Natural killer cell (primary cell): ENCODE results near the gene TCERG1L. TPM values are rescaled to one million over a fixed set of nuclear protein-coding genes. Genes with fewer than 3 reads are reported as not detected.

Source experiments
- ATAC-seq, 3 donors: fragments of 150-1000 bp in 2 of 3; fragments of 200-7000 bp in 1 of 3; cut with Tn5 transposase; 1 replicate in 1 of 3; 2 replicates in 2 of 3; pipeline ENCODE4 v1.10.0; 2021; ENCODE audit warnings: mild to moderate bottlenecking in 2 of 3, moderate library complexity in 2 of 3
- DNase-seq, 2 donors: peaks; one replicate each; pipeline versions ENCODE4 v3.0.0 to v3.0.0-alpha.2; 2013 to 2021; ENCODE audit warnings: mixed read lengths in 1 of 2
- H3K27ac ChIP-seq: one replicate; pipeline ENCODE4 v1.5.1; 2013; ENCODE audit warnings: mild to moderate bottlenecking, low read length
- H3K27me3 ChIP-seq: one replicate; pipeline ENCODE4 v1.6.1; 2013; ENCODE audit warnings: low read length; ENCODE audit not compliant: control insufficient read depth, insufficient read depth
- H3K36me3 ChIP-seq: one replicate; pipeline ENCODE4 v1.6.1; 2013; ENCODE audit warnings: low read length; ENCODE audit not compliant: control insufficient read depth, insufficient read depth
- H3K4me1 ChIP-seq: one replicate; pipeline ENCODE4 v1.6.1; 2013; ENCODE audit warnings: low read length; ENCODE audit not compliant: control insufficient read depth, insufficient read depth
- H3K4me3 ChIP-seq: one replicate; pipeline ENCODE4 v1.5.1; 2013; ENCODE audit warnings: low read length
- H3K9me3 ChIP-seq: one replicate; pipeline ENCODE4 v1.6.1; 2013; ENCODE audit warnings: low read length; ENCODE audit not compliant: control insufficient read depth, insufficient read depth
- H3K27ac Mint-ChIP-seq, 2 donors: one replicate each; pipeline ENCODE4 v1.8.0; 2022; ENCODE audit warnings: mild to moderate bottlenecking in 2 of 2, mixed read lengths in 2 of 2, moderate library complexity in 1 of 2
- H3K27me3 Mint-ChIP-seq, 2 donors: one replicate each; pipeline ENCODE4 v1.8.0; 2022; ENCODE audit warnings: low read depth in 2 of 2, mixed read lengths in 2 of 2
- H3K36me3 Mint-ChIP-seq: one replicate; pipeline ENCODE4 v1.8.0; 2022; ENCODE audit warnings: mixed read lengths
- H3K4me1 Mint-ChIP-seq, 2 donors: one replicate each; pipeline ENCODE4 v1.8.0; 2022; ENCODE audit warnings: mixed read lengths in 2 of 2
- H3K4me3 Mint-ChIP-seq: one replicate; pipeline ENCODE4 v1.8.0; 2022; ENCODE audit warnings: mild to moderate bottlenecking, moderate library complexity, mixed read lengths
- H3K9me3 Mint-ChIP-seq, 2 donors: one replicate each; pipeline ENCODE4 v1.8.0; 2022; ENCODE audit warnings: mixed read lengths in 2 of 2
- CTCF ChIP-seq: fragments of 200-600 bp; IDR thresholded peaks from one replicate; pipeline ENCODE4 v1.8.0; 2022; ENCODE audit warnings: antibody characterized with exemption
- WGBS: methylation state at CpG from one replicate; pipeline ENCODE4 v1.1.7; 2013; ENCODE audit warnings: missing lambda C conversion rate; ENCODE audit not compliant: insufficient coverage; 5-methylcytosine and 5-hydroxymethylcytosine counted together
- intact Hi-C: fragments of 100-400 bp; cut with micrococcal nuclease; formaldehyde crosslinking; loops from one replicate; pipeline ENCODE4 v1.14.2; 2022
- total RNA-seq, 4 donors: library from RNA; stranded (reverse); fragments of 120-200 nt in 1 of 4; gene quantifications; one replicate each; pipeline versions ENCODE4 v1.2.3 to v1.2.4, GENCODE V29; 2013 to 2022

The TCERG1L gene
- total RNA-seq, 3 donors from 2014 or later (not counting 1 experiment from before 2014, with no cell fraction given) = 0.48 TPM; not detected in 2

DNA sequence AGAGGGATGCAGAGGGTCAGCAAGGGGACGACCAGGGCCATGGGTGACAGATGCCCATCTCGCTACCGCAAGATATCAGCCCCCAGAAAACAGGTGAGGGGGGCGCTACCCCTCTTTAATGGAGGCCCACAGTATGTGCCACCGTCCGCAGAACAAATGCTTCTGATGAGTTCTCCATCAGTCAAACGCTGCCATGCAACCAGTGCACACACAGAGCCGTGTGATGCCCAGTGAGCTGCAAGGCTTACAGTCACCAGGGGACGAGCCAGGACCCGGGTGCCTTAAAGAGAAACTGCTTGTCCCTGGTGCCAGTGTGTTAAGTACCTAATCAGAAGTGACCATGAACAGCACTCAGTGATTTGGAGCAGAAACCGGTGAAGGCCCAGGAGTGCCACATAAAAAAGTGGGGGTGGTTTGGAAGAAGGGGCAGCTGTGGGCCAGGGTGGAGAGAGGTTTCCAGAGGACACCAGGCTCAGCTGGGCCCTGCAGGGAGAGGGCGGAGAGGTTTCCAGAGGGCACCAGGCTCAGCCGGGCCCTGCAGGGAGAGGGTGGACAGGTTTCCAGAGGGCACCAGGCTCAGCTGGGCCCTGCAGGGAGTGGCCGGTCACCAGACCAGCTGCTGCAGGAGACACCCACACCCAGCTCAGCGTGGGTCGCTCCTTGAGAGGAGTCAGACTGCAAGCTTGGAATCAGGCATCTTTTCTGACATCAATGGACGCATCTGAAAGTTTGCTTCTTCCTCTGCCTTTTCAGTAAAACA, 50.9 kb downstream of the TCERG1L start:
- 88% methylated on average over 17 of the region's 17 CpGs for WGBS
- Mint-ChIP-seq H3K4me3 (no peak overlapping the region), H3K36me3 (no peaks in the 10 kb centered on the region), H3K9me3 (no peaks in the 10 kb centered on the region), H3K27me3 (no peaks in the 10 kb centered on the region), H3K27ac (no peak overlapping the region), H3K4me1 (no peaks in the 10 kb centered on the region)
- intact Hi-C loops = no loop called here
- no peak for TF ChIP-seq CTCF
- Histone ChIP-seq H3K36me3 (no peaks in the 10 kb centered on the region), H3K27me3 (no peaks in the 10 kb centered on the region), H3K27ac (no peak overlapping the region), H3K4me3 (no peak overlapping the region), H3K4me1 (no peaks in the 10 kb centered on the region), H3K9me3 (no peaks in the 10 kb centered on the region)
- ATAC-seq (no peak), DNase-seq (no peak)

DNA sequence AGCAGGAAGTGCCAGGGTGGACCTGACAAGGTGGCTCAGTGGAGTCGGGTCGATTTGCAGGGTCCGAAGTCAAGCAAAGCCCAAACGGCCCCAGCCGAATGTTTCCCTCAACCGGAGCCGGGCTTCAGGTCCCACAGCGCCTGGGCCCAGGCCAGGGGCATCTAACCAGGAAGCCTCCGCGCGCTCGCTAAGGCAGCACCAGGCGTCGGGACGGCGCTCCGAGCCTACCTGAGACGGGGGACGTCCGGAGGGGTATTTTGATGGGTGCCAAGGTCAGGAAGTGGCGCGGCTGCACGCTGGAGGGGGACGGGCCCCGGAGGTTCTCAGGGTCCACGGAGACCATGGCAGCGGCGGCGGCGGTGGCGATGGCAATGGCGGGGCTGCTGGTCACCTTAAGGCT, 51.5 kb downstream of the TCERG1L start:
- Histone ChIP-seq H3K27me3 (no peaks in the 10 kb centered on the region), H3K36me3 (no peaks in the 10 kb centered on the region), H3K27ac (no peak overlapping the region), H3K4me3 (no peak overlapping the region), H3K9me3 (no peaks in the 10 kb centered on the region), H3K4me1 (no peaks in the 10 kb centered on the region)
- Mint-ChIP-seq H3K27ac (no peak overlapping the region), H3K27me3 (no peaks in the 10 kb centered on the region), H3K36me3 (no peaks in the 10 kb centered on the region), H3K4me1 (no peaks in the 10 kb centered on the region), H3K4me3 (no peak overlapping the region), H3K9me3 (no peaks in the 10 kb centered on the region)
- intact Hi-C loops = no loop called here
- no peak for ATAC-seq
- no peak for TF ChIP-seq CTCF
- WGBS = 94% methylated on average over 32 of the region's 32 CpGs
- no peak for DNase-seq

GRCh38 chr10:131259535-131259934, 52.0 kb downstream of the TCERG1L start:
- Histone ChIP-seq H3K4me3 (no peak overlapping the region), H3K27me3 (no peaks in the 10 kb centered on the region), H3K9me3 (no peaks in the 10 kb centered on the region), H3K36me3 (no peaks in the 10 kb centered on the region), H3K27ac (no peak overlapping the region), H3K4me1 (no peaks in the 10 kb centered on the region)
- ATAC-seq (no peak), DNase-seq (no peak)
- H3K4me3 Mint-ChIP-seq = no peak overlapping the region
- WGBS = 85% methylated on average over 11 of the region's 11 CpGs
- intact Hi-C loops = no loop called here
- no peaks in the 10 kb centered on the region for H3K4me1 Mint-ChIP-seq
- H3K27me3 Mint-ChIP-seq = no peaks in the 10 kb centered on the region
- no peak for TF ChIP-seq CTCF
- no peaks in the 10 kb centered on the region for H3K9me3 Mint-ChIP-seq
- H3K36me3 Mint-ChIP-seq = no peaks in the 10 kb centered on the region
- no peak overlapping the region for H3K27ac Mint-ChIP-seq

- no peak overlapping the region for H3K27ac Mint-ChIP-seq
- intact Hi-C loops = no loop called here
- WGBS = 84% methylated on average over 9 of the region's 9 CpGs
These were observed 53.3 kb downstream of the TCERG1L start for GRCh38 chr10:131258256-131258655.

More at GRCh38 chr10:131258256-131258655, 53.3 kb downstream of the TCERG1L start:
- H3K4me1 Mint-ChIP-seq = no peaks in the 10 kb centered on the region
- no peak overlapping the region for H3K4me3 ChIP-seq
- no peak for ATAC-seq
- no peak for DNase-seq
- no peaks in the 10 kb centered on the region for H3K36me3 ChIP-seq
- no peaks in the 10 kb centered on the region for H3K27me3 Mint-ChIP-seq
- no peaks in the 10 kb centered on the region for H3K9me3 ChIP-seq
- H3K9me3 Mint-ChIP-seq = no peaks in the 10 kb centered on the region
- no peak overlapping the region for H3K4me3 Mint-ChIP-seq
- TF ChIP-seq CTCF = no peak
- H3K4me1 ChIP-seq = no peaks in the 10 kb centered on the region
- no peak overlapping the region for H3K27ac ChIP-seq
- H3K27me3 ChIP-seq = no peaks in the 10 kb centered on the region
- H3K36me3 Mint-ChIP-seq = no peaks in the 10 kb centered on the region
